GM10266 (cell line): ENCODE measurements around the gene SMYD5.
A peak's percentile ranks its signal among the peaks of the same experiment; 100 is the strongest.

Experiments
- DNase-seq: peaks from one replicate; pipeline ENCODE4 v3.0.0; 2012; ENCODE audit errors: extremely low spot score
- CTCF ChIP-seq: IDR thresholded peaks from 2 replicates; pipeline ENCODE4 v1.5.1; 2012; ENCODE audit warnings: mild to moderate bottlenecking, low read depth; ENCODE audit not compliant: control insufficient read depth, insufficient read depth; ENCODE audit errors: missing control alignments

The SMYD5 gene

GRCh38 chr2:73175663-73176204 lies 38.3 kb upstream of the SMYD5 start:
- DNase-seq: peak; percentile 65
- TF ChIP-seq CTCF: no peak

GRCh38 chr2:73176205-73176880 lies 37.7 kb upstream of the SMYD5 start:
- TF ChIP-seq CTCF: no peak
- no peak for DNase-seq

GRCh38 chr2:73176881-73177644 lies 37.0 kb upstream of the SMYD5 start:
- peak; percentile 94 for DNase-seq
- TF ChIP-seq CTCF: peak; percentile 100

GRCh38 chr2:73177645-73178255 lies 36.3 kb upstream of the SMYD5 start:
- DNase-seq: no peak

GRCh38 chr2:73185965-73186364 lies 28.1 kb upstream of the SMYD5 start:
- TF ChIP-seq CTCF: no peak
- DNase-seq: no peak

More at GRCh38 chr2:73177645-73178255, 36.3 kb upstream of the SMYD5 start:
- peak; percentile 19 for TF ChIP-seq CTCF

- no peak for DNase-seq
Measured at GRCh38 chr2:73187549-73187948, 26.5 kb upstream of the SMYD5 start.

More at GRCh38 chr2:73187549-73187948, 26.5 kb upstream of the SMYD5 start:
- no peak for TF ChIP-seq CTCF
